Measurements from ENCODE around the gene SLC18A2.

SLC18A2 gene

GRCh38 chr10:117313641-117314040 is 72.7 kb downstream of the SLC18A2 start:
- DNase-seq (ENCODE audit: low spot score) = no peak

- no peak for DNase-seq (ENCODE audit: low spot score)
These were observed 75.8 kb downstream of the SLC18A2 start for GRCh38 chr10:117316701-117317100.

- no peak for DNase-seq (ENCODE audit: low spot score)
These were observed 78.0 kb downstream of the SLC18A2 start for GRCh38 chr10:117318909-117319308.

- DNase-seq (ENCODE audit: low spot score) = peak; percentile 20
These were observed 79.2 kb downstream of the SLC18A2 start for GRCh38 chr10:117320050-117320665.

- DNase-seq (ENCODE audit: low spot score) = no peak
These were observed 81.3 kb downstream of the SLC18A2 start for GRCh38 chr10:117322260-117322659.

GRCh38 chr10:117324367-117324766 is 83.5 kb downstream of the SLC18A2 start:
- no peak for DNase-seq (ENCODE audit: low spot score)

- DNase-seq (ENCODE audit: low spot score) = no peak
These were observed 86.3 kb downstream of the SLC18A2 start for GRCh38 chr10:117327262-117327661.
